Neural crest cell (in vitro differentiated cells): ENCODE data around the gene C19orf25. TPM values are rescaled to one million over a fixed set of nuclear protein-coding genes. Genes with fewer than 3 reads are reported as not detected.
A peak's percentile ranks its signal among the peaks of the same experiment; 100 is the strongest.
"Not testable (repeated sequence)": the region's sequence is repeated elsewhere in the genome, so short reads cannot be mapped to it uniquely, and the experiment has no call there.

Experiments used
- DNase-seq: peaks from one replicate; pipeline ENCODE4 v3.0.0; 2021; ENCODE audit warnings: low read depth, mixed read lengths, low spot score
- H3K27ac Mint-ChIP-seq: one replicate; pipeline ENCODE4 v1.8.0; 2021; ENCODE audit warnings: mild to moderate bottlenecking, mixed read lengths; ENCODE audit not compliant: unreplicated experiment
- H3K27me3 Mint-ChIP-seq: 2 replicates; pipeline ENCODE4 v1.8.0; 2021; ENCODE audit warnings: low read depth, mild to moderate bottlenecking, mixed read lengths
- H3K36me3 Mint-ChIP-seq: 2 replicates; pipeline ENCODE4 v1.8.0; 2021; ENCODE audit warnings: low read depth, mild to moderate bottlenecking, mixed read lengths
- H3K4me1 Mint-ChIP-seq: 2 replicates; pipeline ENCODE4 v1.8.0; 2021; ENCODE audit warnings: mixed read lengths
- H3K4me3 Mint-ChIP-seq: one replicate; pipeline ENCODE4 v1.8.0; 2021; ENCODE audit warnings: mild to moderate bottlenecking, mixed read lengths
- H3K9me3 Mint-ChIP-seq: 2 replicates; pipeline ENCODE4 v1.8.0; 2021; ENCODE audit warnings: mixed read lengths
- total RNA-seq: library from RNA; stranded (reverse); gene quantifications from 2 replicates; pipeline ENCODE4 v1.2.1, GENCODE V29; 2021
- TF ChIP-seq, protein P1 (sequence below): fragments of 200-600 bp; sonication (generic); conservative IDR thresholded peaks from 2 replicates; pipeline ENCODE4 v1.5.0; 2021; ENCODE audit warnings: antibody characterized with exemption, mild to moderate bottlenecking

Gene C19orf25
- total RNA-seq, 1 donor from 2014 or later = 41.5 TPM

DNA sequence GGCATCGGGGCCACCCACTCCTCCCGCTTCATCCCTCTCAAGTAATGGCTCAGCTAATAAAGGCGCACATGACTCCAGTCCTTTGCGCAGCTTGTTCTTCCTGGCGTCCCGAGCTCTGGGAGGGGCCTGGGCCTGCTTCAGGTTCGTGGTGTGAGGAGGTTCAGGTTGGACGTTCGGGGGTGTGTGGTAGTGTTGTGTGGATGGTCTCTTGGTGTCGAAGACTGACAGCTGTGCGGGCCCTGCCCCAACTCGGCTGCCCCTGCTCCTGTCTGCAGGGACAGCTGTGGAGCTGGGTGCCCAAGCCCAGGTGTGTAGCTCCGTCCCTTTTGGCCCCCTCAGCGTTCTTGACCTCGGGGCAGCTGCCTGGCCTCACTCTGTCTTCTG is 38.6 kb downstream of the C19orf25 start:
- Mint-ChIP-seq H3K4me3 (peak overlapping the region; percentile 86), H3K9me3 (no peaks in the 10 kb centered on the region), H3K27ac (no peak overlapping the region), H3K4me1 (peaks cover 19% of the 10 kb centered on the region), H3K27me3 (peaks cover 20% of the 10 kb centered on the region), H3K36me3 (peaks cover 27% of the 10 kb centered on the region)
- TF ChIP-seq, protein P1, sequence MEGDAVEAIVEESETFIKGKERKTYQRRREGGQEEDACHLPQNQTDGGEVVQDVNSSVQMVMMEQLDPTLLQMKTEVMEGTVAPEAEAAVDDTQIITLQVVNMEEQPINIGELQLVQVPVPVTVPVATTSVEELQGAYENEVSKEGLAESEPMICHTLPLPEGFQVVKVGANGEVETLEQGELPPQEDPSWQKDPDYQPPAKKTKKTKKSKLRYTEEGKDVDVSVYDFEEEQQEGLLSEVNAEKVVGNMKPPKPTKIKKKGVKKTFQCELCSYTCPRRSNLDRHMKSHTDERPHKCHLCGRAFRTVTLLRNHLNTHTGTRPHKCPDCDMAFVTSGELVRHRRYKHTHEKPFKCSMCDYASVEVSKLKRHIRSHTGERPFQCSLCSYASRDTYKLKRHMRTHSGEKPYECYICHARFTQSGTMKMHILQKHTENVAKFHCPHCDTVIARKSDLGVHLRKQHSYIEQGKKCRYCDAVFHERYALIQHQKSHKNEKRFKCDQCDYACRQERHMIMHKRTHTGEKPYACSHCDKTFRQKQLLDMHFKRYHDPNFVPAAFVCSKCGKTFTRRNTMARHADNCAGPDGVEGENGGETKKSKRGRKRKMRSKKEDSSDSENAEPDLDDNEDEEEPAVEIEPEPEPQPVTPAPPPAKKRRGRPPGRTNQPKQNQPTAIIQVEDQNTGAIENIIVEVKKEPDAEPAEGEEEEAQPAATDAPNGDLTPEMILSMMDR = no peak
- no peak for DNase-seq

- peak overlapping the region; percentile 90 for H3K27ac Mint-ChIP-seq
- not testable (repeated sequence) for H3K9me3 Mint-ChIP-seq, DNase-seq
- peaks cover 22% of the 10 kb centered on the region for H3K4me1 Mint-ChIP-seq
- peak overlapping the region; percentile 98 for H3K4me3 Mint-ChIP-seq
- H3K27me3 Mint-ChIP-seq = peaks cover 18% of the 10 kb centered on the region
- H3K36me3 Mint-ChIP-seq = peaks cover 29% of the 10 kb centered on the region
These were observed 39.2 kb downstream of the C19orf25 start for GRCh38 chr19:1439525-1440417.

GRCh38 chr19:1438933-1439354 is 40.1 kb downstream of the C19orf25 start:
- peaks cover 12% of the 10 kb centered on the region for H3K27me3 Mint-ChIP-seq
- TF ChIP-seq, protein P1 = no peak
- peaks cover 29% of the 10 kb centered on the region for H3K36me3 Mint-ChIP-seq
- peak overlapping the region; percentile 98 for H3K27ac Mint-ChIP-seq
- H3K4me1 Mint-ChIP-seq = peaks cover 22% of the 10 kb centered on the region
- H3K4me3 Mint-ChIP-seq = peak overlapping the region; percentile 98
- no peaks in the 10 kb centered on the region for H3K9me3 Mint-ChIP-seq
- no peak for DNase-seq

DNA sequence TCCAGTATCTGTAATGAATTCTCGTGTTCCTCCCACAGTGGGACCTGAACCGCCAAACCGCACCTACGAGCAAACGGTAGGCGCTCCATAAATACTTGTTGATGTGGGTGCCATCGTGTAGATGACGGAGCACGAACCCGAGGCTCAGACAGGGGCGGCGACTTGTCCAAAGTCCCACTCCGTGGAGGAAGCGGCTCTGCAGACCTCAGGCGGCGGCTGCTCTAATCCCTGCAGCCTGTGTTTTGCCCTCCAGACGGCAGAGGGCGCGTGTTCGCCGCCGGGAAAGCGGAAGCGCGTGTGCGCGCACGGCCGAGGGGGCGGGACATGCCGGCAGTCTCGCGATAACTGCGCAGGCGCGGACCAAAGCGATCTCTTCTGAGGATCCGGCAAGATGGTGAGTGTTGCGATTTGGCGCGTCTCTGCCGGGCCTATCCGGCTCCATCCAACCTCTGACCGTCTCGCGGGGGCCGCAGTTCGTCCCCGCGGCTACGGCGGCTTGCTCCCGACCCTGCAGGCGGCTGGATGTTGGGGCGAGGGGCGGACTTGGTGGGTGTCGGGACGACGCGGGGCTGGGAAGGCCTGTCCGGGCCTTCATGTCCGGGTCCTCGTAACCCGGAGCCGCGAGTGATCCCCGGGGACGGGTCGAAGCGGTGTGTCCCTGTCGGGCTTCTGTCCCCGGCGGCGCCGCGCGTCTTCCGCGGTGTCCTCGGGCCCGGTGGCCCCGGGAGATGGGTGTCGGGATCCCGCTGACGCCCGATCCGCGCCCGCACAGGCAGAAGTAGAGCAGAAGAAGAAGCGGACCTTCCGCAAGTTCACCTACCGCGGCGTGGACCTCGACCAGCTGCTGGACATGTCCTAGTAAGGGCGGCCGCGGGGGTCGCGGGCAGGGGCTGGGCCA is 40.7 kb downstream of the C19orf25 start, which contains the start of gene RPS15:
RPS15 (plus strand) TSS at position 362 of the 898 bp plus-strand sequence; CDS start at position 392, 30 bp downstream.
- Mint-ChIP-seq H3K36me3 (peaks cover 29% of the 10 kb centered on the region), H3K4me3 (peak within 1 kb of the TSS; percentile 98), H3K27me3 (peaks cover 12% of the 10 kb centered on the region), H3K4me1 (peaks cover 22% of the 10 kb centered on the region), H3K9me3 (no peaks in the 10 kb centered on the region), H3K27ac (peak within 1 kb of the TSS; percentile 100)
- TF ChIP-seq, protein P1 = peak; percentile 90
- DNase-seq = peak; percentile 95

DNA sequence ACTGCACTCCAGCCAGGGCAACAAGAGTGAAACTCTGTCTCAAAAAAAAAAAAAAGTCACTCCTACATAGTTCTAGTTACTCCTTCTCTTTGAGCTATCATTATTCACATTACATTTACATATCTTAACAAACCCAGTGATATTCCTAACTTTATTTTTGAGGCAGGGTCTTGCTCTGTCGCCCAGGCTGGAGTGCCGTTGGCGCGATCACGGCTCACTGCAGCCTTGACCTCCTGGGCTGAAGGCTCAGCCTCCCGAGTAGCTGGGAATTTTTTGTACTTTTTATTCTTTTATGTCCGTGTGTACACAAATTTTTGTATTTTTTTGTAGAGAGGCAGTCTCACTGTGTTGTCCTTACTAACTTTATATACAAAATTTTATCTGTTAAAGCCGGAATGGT is 41.4 kb downstream of the C19orf25 start:
- DNase-seq = no peak
- Mint-ChIP-seq H3K4me3 (peak overlapping the region; percentile 98), H3K4me1 (peaks cover 19% of the 10 kb centered on the region), H3K27me3 (peaks cover 9% of the 10 kb centered on the region), H3K27ac (no peak overlapping the region), H3K9me3 (no peaks in the 10 kb centered on the region), H3K36me3 (peaks cover 27% of the 10 kb centered on the region)
- TF ChIP-seq, protein P1 = no peak
